ENCODE results near the gene PAPPA.

The PAPPA gene

GRCh38 chr9:116153765-116154333 is at the start of gene PAPPA:
Gene PAPPA (plus strand): TSS chr9:116153791. CDS start chr9:116154173, 382 bp downstream.
- intact Hi-C loops (cut with DNase I), result loop anchor here (5.0 kb wide), 2 partner anchors 418 to 493 kb away; no protein-coding TSS in a partner anchor
- DNase-seq, result no peak

- intact Hi-C loops (cut with DNase I), result no loop called here
- DNase-seq, result no peak
Measured at GRCh38 chr9:116103976-116104820, 49.4 kb upstream of the PAPPA start.

GRCh38 chr9:116112236-116112635 is 41.4 kb upstream of the PAPPA start:
- intact Hi-C loops (cut with DNase I), result no loop called here
- DNase-seq, result no peak

- intact Hi-C loops (cut with DNase I), result no loop called here
- DNase-seq, result no peak
Measured at GRCh38 chr9:116115761-116116353, 37.7 kb upstream of the PAPPA start.

GRCh38 chr9:116116393-116116792 is 37.2 kb upstream of the PAPPA start:
- no peak for DNase-seq
- intact Hi-C loops (cut with DNase I), result no loop called here

GRCh38 chr9:116123171-116123570 is 30.4 kb upstream of the PAPPA start:
- intact Hi-C loops (cut with DNase I), result no loop called here
- no peak for DNase-seq

GRCh38 chr9:116124472-116125040 is 29.0 kb upstream of the PAPPA start:
- DNase-seq, result no peak
- intact Hi-C loops (cut with DNase I), result no loop called here

DNA sequence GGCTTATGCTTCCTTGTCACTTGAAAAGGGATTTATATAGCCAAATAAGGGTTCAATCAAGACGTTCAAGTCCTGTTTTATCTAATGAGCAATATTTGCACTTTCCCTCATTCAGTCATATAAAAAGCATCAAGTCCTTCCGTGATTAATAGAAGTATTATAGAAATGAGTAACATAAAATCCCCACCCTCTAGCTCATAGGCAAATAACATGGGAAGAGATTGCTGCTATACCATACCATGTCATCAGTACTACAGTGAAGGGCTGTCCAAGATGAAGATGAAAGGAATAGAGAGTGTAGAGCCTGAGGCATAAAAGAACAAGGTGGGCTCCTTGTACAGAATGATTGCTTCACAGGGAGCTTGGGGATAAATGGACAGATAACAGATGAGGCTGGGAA is 20.4 kb upstream of the PAPPA start:
- no peak for DNase-seq
- intact Hi-C loops (cut with DNase I), result no loop called here

- intact Hi-C loops (cut with DNase I), result no loop called here
Measured at GRCh38 chr9:116134975-116135374, 18.6 kb upstream of the PAPPA start.

GRCh38 chr9:116137010-116137409 is 16.6 kb upstream of the PAPPA start:
- intact Hi-C loops (cut with DNase I), result no loop called here
- DNase-seq, result no peak

More at GRCh38 chr9:116134975-116135374, 18.6 kb upstream of the PAPPA start:
- no peak for DNase-seq

- no peak for DNase-seq
- intact Hi-C loops (cut with DNase I), result no loop called here
Measured at GRCh38 chr9:116137581-116137980, 16.0 kb upstream of the PAPPA start.

GRCh38 chr9:116141864-116142561 is 11.6 kb upstream of the PAPPA start:
- intact Hi-C loops (cut with DNase I), result loop anchor here (10.0 kb wide), 1 partner anchor 547 kb away; no protein-coding TSS in a partner anchor
- DNase-seq, result no peak

- intact Hi-C loops (cut with DNase I), result loop anchor here (10.0 kb wide), 1 partner anchor 548 kb away; no protein-coding TSS in a partner anchor
- no peak for DNase-seq
Measured at GRCh38 chr9:116142706-116143492, 10.7 kb upstream of the PAPPA start.

DNA sequence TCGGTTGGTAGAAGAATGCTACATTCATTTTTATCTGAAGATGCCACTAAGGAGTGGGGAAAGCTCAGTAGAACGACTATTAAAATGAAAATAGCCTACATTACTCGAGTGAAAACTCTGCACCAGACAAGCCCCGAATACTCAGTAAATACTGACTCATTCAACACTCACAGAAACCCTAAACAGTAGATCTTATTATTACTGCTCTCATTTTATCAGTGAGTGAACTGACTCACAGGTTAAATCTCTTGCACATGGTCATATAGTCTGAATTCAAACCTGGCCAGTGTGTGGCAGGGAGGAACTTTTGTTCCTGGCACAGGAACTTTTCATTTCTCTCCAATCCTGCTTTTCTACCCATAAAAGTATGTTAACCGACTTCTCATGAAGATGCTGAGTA is 9.6 kb upstream of the PAPPA start:
- intact Hi-C loops (cut with DNase I), result loop anchor here (10.0 kb wide), 1 partner anchor 549 kb away; no protein-coding TSS in a partner anchor

GRCh38 chr9:116144555-116144954 is 9.0 kb upstream of the PAPPA start:
- DNase-seq, result no peak
- intact Hi-C loops (cut with DNase I), result loop anchor here (10.0 kb wide), 1 partner anchor 550 kb away; no protein-coding TSS in a partner anchor

More for the DNA sequence above, 9.6 kb upstream of the PAPPA start:
- DNase-seq, result no peak

GRCh38 chr9:116145036-116145435 is 8.6 kb upstream of the PAPPA start:
- no peak for DNase-seq
- intact Hi-C loops (cut with DNase I), result loop anchor here (5.0 to 10.0 kb wide), 2 partner anchors 517 to 550 kb away; no protein-coding TSS in a partner anchor

GRCh38 chr9:116147821-116148220 is 5.8 kb upstream of the PAPPA start:
- no peak for DNase-seq
- intact Hi-C loops (cut with DNase I), result loop anchor here (5.0 to 10.0 kb wide), 2 partner anchors 514 to 553 kb away; no protein-coding TSS in a partner anchor

DNA sequence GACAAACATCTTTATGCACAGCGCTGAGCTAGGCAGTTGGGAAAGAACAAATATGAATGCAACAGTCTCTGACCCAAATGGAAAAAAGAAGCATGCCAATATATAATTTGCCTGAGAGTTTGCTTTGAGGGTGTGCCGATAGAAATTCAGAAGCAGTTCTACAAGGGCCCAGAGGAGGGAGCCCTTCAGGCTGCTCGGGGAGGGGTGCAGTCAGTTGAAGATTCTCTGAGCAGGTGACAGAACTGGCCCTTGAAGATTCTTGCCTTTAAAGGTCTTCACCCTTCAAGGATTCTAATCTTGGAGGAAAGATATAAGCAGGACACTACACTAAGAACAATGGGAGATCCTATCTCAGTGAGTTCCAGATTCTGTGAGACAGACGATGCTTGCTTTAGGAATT is 3.7 kb upstream of the PAPPA start:
- intact Hi-C loops (cut with DNase I), result loop anchor here (5.0 to 10.0 kb wide), 4 partner anchors 422 to 555 kb away; no protein-coding TSS in a partner anchor

GRCh38 chr9:116151199-116151598 is 2.4 kb upstream of the PAPPA start:
- intact Hi-C loops (cut with DNase I), result loop anchor here (5.0 kb wide), 2 partner anchors 421 to 496 kb away; no protein-coding TSS in a partner anchor
- no peak for DNase-seq

More for the DNA sequence above, 3.7 kb upstream of the PAPPA start:
- DNase-seq, result no peak

Data from posterior cingulate gyrus (tissue), 11 donors.